Measurements from ENCODE around the gene PYM1. TPM values are rescaled to one million over a fixed set of nuclear protein-coding genes. Genes with fewer than 3 reads are reported as not detected.

PYM1 gene
- total and polyA plus RNA-seq, 2 of the 13 experiments (the other 11 are each of a cell fraction or from before 2014, with no cell fraction given): 44.0 to 51.8 TPM

DNA sequence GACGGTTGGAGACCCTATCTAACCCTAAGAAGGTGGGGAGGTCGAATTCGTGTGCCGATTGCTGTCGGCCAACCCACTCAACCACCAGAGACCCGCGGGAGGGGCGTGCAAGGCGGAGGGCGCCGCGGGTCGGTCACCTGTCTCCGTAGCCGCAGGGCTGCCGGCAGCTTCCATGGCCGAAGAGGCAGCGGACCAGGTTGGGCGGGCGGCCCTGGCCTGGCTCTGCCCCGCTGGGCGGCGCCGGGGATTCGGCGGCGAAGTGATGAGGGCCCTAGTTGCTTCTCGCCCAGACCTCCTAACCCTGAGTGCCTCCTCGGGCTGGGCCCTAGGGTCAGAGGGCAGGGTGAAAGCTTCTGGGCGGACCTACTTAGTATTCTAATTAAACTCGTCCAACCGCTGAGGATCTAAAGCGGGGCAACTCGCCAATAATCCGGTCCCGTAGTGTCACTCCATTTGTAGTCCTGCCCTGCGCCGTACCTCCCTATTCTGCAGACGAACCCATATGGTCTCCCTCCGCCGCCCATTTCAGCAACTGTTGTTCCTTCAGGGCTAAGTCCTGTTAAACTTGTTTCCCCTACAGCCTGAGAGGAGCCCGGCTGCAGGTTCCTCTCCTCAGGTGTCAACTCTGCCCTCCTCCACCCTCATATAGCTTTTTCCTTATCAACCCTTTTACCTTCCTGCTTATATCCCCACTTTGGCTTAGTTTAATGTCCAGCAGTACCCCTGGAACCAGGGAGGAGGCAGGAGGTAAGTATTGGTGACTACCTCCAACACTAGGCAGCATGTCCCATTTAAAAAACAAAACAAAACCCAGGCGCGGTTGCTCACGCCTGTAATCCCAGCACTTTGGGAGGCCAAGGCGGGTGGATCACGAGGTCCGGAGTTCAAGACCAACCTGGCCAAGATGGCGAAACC, at the start of gene PYM1 (continued):
- TF ChIP-seq, protein P1, sequence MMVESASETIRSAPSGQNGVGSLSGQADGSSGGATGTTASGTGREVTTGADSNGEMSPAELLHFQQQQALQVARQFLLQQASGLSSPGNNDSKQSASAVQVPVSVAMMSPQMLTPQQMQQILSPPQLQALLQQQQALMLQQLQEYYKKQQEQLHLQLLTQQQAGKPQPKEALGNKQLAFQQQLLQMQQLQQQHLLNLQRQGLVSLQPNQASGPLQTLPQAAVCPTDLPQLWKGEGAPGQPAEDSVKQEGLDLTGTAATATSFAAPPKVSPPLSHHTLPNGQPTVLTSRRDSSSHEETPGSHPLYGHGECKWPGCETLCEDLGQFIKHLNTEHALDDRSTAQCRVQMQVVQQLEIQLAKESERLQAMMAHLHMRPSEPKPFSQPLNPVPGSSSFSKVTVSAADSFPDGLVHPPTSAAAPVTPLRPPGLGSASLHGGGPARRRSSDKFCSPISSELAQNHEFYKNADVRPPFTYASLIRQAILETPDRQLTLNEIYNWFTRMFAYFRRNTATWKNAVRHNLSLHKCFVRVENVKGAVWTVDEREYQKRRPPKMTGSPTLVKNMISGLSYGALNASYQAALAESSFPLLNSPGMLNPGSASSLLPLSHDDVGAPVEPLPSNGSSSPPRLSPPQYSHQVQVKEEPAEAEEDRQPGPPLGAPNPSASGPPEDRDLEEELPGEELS (CRISPR knock-in tag; IDR thresholded peaks at IDR 0.05): peak; percentile 30; the same call in 1 of the 2 replicates
- TF ChIP-seq ZKSCAN8 (CRISPR knock-in tag; IDR thresholded peaks at IDR 0.05; ENCODE audit: borderline replicate concordance): no peak
- no peak for TF ChIP-seq ATM (IDR thresholded peaks at IDR 0.05; ENCODE audit: borderline replicate concordance)
- TF ChIP-seq U2AF2 (IDR thresholded peaks at IDR 0.05; ENCODE audit: low read depth, low read length): no peak
- no peak for TF ChIP-seq HNRNPK (IDR thresholded peaks at IDR 0.05; ENCODE audit: low read depth, low read length, poor library complexity, severe bottlenecking)
- TF ChIP-seq ZMYM4 (CRISPR knock-in tag; IDR thresholded peaks at IDR 0.05): peak; percentile 58; the same call in 1 of the 2 replicates
- TF ChIP-seq, protein P2, sequence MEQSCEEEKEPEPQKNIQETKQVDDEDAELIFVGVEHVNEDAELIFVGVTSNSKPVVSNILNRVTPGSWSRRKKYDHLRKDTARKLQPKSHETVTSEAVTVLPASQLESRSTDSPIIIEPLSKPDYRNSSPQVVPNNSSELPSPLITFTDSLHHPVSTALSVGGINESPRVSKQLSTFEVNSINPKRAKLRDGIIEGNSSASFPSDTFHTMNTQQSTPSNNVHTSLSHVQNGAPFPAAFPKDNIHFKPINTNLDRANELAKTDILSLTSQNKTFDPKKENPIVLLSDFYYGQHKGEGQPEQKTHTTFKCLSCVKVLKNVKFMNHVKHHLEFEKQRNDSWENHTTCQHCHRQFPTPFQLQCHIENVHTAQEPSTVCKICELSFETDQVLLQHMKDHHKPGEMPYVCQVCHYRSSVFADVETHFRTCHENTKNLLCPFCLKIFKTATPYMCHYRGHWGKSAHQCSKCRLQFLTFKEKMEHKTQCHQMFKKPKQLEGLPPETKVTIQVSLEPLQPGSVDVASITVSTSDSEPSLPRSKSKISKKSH (CRISPR knock-in tag; IDR thresholded peaks at IDR 0.05; ENCODE audit: borderline replicate concordance): no peak
- TF ChIP-seq ZNF747 (CRISPR knock-in tag; IDR thresholded peaks at IDR 0.05; ENCODE audit: borderline replicate concordance): no peak; the same call in 1 of the 2 replicates
- TF ChIP-seq ZNF841 (CRISPR knock-in tag; IDR thresholded peaks at IDR 0.05; ENCODE audit: borderline replicate concordance): no peak
- TF ChIP-seq KDM5B (CRISPR knock-in tag; IDR thresholded peaks at IDR 0.05; ENCODE audit: borderline replicate concordance): peak; percentile 43; the same call in 1 of the 2 replicates
- TF ChIP-seq ZNF772 (CRISPR knock-in tag; IDR thresholded peaks at IDR 0.05): peak; percentile 62
- TF ChIP-seq, protein P3, sequence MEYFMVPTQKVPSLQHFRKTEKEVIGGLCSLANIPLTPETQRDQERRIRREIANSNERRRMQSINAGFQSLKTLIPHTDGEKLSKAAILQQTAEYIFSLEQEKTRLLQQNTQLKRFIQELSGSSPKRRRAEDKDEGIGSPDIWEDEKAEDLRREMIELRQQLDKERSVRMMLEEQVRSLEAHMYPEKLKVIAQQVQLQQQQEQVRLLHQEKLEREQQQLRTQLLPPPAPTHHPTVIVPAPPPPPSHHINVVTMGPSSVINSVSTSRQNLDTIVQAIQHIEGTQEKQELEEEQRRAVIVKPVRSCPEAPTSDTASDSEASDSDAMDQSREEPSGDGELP (IDR thresholded peaks at IDR 0.05; ENCODE audit: borderline replicate concordance, low read depth): peak; percentile 43; the same call in 1 of the 2 replicates
- TF ChIP-seq ZNF547 (CRISPR knock-in tag; IDR thresholded peaks at IDR 0.05): peak; percentile 82; the same call in 1 of the 2 replicates
- TF ChIP-seq NCOA5 (CRISPR knock-in tag; IDR thresholded peaks at IDR 0.05): no peak
- TF ChIP-seq JUNB (CRISPR knock-in tag; IDR thresholded peaks at IDR 0.05; ENCODE audit: borderline replicate concordance): no peak
- no peak; the same call in 1 of the 2 replicates for TF ChIP-seq ZSCAN29 (CRISPR knock-in tag; conservative IDR thresholded peaks at IDR 0.05)
- no peak for TF ChIP-seq ELF4 (CRISPR knock-in tag; IDR thresholded peaks at IDR 0.05; ENCODE audit: borderline replicate concordance)
- TF ChIP-seq, protein P4, sequence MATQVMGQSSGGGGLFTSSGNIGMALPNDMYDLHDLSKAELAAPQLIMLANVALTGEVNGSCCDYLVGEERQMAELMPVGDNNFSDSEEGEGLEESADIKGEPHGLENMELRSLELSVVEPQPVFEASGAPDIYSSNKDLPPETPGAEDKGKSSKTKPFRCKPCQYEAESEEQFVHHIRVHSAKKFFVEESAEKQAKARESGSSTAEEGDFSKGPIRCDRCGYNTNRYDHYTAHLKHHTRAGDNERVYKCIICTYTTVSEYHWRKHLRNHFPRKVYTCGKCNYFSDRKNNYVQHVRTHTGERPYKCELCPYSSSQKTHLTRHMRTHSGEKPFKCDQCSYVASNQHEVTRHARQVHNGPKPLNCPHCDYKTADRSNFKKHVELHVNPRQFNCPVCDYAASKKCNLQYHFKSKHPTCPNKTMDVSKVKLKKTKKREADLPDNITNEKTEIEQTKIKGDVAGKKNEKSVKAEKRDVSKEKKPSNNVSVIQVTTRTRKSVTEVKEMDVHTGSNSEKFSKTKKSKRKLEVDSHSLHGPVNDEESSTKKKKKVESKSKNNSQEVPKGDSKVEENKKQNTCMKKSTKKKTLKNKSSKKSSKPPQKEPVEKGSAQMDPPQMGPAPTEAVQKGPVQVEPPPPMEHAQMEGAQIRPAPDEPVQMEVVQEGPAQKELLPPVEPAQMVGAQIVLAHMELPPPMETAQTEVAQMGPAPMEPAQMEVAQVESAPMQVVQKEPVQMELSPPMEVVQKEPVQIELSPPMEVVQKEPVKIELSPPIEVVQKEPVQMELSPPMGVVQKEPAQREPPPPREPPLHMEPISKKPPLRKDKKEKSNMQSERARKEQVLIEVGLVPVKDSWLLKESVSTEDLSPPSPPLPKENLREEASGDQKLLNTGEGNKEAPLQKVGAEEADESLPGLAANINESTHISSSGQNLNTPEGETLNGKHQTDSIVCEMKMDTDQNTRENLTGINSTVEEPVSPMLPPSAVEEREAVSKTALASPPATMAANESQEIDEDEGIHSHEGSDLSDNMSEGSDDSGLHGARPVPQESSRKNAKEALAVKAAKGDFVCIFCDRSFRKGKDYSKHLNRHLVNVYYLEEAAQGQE (IDR thresholded peaks at IDR 0.05; ENCODE audit: borderline replicate concordance in 1 of 2, low read depth in 1 of 2, low read length in 2 of 2): no peak

All from HepG2 (cell line).